Stimulated activated CD4-positive, alpha-beta T cell treated with anti-CD3 and anti-CD28 coated beads, TNF-alpha, amount 100 ng/mL, for 24 hours (primary cell): ENCODE data around the gene FBXO5.
"Not testable (repeated sequence)": the region's sequence is repeated elsewhere in the genome, so short reads cannot be mapped to it uniquely, and the experiment has no call there.

Experiments
- DNase-seq, 3 experiments: peaks; one replicate each; pipeline ENCODE4 v3.0.0-alpha.2; 2020; ENCODE audit warnings: low read depth in 3 of 3

Gene FBXO5, protein sequence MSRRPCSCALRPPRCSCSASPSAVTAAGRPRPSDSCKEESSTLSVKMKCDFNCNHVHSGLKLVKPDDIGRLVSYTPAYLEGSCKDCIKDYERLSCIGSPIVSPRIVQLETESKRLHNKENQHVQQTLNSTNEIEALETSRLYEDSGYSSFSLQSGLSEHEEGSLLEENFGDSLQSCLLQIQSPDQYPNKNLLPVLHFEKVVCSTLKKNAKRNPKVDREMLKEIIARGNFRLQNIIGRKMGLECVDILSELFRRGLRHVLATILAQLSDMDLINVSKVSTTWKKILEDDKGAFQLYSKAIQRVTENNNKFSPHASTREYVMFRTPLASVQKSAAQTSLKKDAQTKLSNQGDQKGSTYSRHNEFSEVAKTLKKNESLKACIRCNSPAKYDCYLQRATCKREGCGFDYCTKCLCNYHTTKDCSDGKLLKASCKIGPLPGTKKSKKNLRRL

GRCh38 chr6:152982904-152983636 is at the start of gene FBXO5:
FBXO5 (minus strand) TSS chr6:152983041; CDS start chr6:152982959, 82 bp downstream.
- DNase-seq = peak; percentile 93 to 96 (median 94)

GRCh38 chr6:153032255-153032882 is 49.5 kb upstream of the FBXO5 start:
- DNase-seq = no peak

GRCh38 chr6:153031335-153031955 is 48.6 kb upstream of the FBXO5 start:
- no peak for DNase-seq

DNA sequence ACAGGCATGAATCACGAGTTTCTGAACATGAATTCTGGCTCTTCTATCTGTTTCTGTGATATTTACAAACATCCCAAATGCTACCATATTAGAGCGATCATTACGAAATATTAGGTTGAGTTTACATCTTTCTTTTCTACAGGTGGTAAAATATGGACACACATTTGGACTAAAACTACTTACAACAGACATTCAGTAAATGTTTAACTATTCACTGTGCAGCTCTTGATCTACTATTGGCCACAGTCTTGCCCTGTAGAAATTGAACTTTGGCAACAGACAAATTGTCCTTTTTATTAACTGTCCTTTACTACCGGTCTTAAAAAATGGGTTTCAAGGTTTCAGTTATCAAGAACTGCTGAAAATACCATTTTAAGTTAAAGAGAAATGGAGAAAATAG is 46.1 kb upstream of the FBXO5 start:
- DNase-seq = no peak

- DNase-seq = no peak
These were observed 45.4 kb upstream of the FBXO5 start for GRCh38 chr6:153028286-153028685.

DNA sequence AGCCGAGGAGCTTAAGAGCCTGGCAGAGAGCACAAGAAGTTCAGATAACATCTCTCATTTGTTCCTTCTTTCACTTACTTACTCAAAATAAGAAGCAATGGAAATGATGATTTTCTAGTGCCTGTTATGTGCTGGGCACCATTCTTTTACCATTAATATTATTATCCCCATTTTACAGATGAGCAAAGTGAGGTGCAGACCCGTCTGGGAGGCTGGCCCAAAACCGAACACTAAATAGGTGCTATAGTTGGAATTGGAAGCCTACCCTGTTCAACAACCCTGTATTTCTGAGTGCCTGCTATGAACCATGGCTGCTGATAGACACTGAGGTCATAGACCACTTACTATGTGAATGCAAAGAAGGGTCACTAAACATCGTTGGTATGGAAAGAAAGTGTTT is 44.6 kb upstream of the FBXO5 start:
- no peak for DNase-seq

DNA sequence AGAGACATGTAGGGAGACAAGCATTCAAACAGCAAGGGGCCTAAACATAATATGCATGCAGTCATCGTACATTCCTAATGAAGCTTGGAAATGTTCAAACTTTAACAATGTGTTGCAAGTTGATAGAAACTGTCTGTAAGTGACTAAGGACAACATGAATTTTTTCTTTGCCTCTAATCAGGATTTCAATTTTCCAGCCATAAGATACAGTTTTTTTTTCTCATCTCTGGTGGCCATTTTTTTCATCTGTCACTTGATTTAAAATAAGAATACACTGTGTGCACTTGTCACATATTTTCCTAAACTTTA is 41.8 kb upstream of the FBXO5 start:
- no peak for DNase-seq

DNA sequence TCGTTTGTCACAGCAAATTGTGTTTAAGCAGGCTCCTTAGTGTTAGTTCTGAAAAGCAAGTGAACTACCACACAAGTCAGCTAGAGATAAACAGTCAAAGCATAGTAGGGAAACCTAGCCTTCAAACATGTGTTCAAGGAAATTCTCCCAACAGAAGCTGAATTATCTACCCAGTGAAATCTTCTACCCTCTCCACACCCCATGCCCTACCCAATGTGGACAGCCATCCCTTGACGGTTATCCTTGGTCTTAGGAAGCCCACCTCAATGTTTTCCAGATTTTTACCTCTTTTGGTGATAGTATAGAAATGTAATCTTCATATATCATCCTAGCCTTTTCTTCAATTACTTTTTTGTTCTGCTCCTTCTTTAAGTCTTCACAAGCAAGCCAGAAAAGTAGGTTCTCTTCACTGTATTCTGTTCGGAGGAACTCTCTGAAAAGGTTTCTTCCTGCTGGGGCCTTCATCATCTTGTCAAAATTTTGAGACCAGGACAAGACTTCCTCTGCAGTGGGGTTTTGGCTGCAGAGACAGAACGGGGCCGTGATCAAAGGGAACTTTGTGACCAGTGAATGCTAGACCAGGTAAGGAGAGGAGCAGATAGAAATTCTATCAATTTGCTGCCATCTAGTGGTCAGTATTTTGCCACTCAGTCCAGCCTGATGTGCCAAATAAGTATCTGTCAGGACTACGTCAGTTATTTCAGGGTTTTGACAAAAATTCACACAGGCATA is 41.3 kb upstream of the FBXO5 start:
- DNase-seq = peak in 1 of 3 experiments; percentile 15

GRCh38 chr6:153018355-153018754 is 35.5 kb upstream of the FBXO5 start:
- DNase-seq = no peak

DNA sequence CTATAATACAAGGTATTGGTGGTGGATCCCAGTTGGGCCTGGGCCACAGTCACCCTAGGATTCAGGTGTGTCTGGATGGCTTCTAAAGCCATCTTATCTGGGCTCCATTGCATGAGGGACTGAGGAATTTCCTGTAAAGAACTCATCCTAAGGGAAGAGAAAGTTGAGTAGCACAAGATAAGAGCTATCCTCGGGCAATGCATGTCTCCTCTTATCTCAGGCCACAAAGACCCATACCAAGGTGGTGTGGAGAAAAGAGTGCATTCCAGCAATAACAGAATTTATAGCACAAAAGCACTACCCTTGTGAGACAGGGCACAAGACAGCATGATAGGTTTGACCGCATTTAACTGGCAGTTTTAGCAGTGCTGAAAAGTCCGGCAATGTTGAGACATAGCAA is 34.0 kb upstream of the FBXO5 start:
- DNase-seq = no peak

- DNase-seq = no peak
These were observed 32.3 kb upstream of the FBXO5 start for GRCh38 chr6:153015094-153015640.

DNA sequence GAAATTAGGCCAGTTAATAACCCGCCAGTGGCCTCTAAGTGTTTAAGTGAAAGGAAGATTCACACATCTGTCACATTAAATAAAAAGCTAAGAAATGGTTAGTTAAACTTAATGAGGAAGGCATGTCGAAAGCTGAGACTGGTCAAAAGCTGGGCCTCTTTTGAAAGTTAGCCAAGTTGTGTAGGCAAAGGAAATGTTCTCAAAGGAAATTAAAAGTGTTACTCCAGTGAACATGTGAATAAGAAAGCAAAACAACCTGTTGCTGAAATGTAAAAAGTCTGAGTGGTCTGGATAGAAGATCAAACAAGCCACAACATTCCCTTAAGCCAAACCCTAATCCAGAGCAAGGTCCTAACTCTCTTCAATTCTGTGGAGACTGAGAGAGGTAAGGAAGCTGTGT is 30.6 kb upstream of the FBXO5 start:
- no peak for DNase-seq

DNA sequence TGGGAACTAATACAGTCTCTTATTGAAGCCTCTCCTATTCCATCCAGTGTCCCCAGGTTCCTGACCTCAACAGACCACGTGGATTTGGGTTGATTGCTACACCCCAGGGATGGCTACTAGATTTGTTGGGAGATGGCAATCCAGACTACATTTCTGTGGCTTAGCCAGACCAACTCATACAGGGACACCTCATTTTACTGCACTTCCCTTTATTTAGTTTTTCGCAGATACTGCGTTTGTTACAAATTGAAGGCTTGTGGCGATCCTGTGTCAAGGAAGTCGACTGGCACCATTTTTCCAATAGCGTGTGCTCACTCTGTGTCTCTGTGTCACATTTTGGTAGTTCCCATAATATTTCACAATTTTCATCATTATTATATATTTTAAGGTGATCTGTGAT is 30.0 kb upstream of the FBXO5 start:
- no peak for DNase-seq

DNA sequence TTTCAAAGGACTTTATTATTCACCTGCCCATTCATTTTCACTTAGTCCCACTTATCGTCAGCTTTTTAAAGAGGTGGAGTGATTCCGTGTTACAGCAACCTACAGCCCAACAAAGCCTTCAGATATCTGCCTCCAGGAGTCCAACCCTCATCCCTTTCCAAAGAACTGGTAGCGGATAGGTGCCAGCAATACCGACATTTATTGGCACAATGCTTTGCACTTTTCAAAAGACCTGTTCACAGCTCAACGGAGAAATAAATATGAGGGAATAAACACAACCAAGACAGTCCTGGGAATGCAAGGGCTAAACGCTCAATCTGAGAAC is 20.5 kb upstream of the FBXO5 start:
- DNase-seq = no peak

DNA sequence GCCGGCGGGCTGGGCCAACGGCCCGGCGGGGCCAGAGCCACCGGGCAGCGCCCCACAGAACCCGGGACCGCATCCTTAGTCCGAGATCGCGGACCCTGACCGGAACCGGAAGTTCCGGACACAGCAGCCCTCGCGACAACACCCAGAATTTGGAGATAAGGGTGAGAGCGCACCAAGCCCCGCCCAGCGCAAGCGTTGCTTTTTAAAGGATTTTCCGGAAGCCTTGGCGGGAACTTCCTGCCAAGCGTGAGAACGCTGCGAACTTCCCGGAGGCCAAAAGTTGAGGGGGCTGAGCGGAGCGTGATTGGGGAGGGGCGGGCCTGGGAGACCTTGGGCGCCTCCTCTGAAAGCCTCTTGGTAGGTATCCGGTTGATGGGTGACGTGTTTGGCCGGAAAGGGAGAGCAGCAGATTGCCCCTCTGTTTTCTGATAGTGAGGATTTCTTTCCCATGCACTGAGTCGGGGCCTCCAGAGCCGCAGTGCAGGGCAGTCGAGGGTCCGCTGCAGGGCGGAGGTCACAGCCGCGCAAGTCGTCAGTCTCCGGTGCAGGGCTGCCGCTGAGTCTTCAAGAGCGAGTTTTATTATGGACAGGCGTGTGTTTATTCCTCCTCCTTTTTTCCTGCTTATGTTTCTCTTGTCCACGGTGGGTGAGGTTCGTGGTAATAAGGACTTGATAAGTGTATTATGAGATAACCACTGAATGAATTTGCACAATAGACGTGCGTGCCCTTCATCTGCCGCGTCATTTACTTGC is 19.9 kb upstream of the FBXO5 start, which contains the start of gene MTRF1L:
MTRF1L (minus strand) TSS at position 97 of the 753 bp plus-strand sequence; CDS start at position 73, 24 bp downstream.
- peak; percentile 85 to 91 (median 86) for DNase-seq

DNA sequence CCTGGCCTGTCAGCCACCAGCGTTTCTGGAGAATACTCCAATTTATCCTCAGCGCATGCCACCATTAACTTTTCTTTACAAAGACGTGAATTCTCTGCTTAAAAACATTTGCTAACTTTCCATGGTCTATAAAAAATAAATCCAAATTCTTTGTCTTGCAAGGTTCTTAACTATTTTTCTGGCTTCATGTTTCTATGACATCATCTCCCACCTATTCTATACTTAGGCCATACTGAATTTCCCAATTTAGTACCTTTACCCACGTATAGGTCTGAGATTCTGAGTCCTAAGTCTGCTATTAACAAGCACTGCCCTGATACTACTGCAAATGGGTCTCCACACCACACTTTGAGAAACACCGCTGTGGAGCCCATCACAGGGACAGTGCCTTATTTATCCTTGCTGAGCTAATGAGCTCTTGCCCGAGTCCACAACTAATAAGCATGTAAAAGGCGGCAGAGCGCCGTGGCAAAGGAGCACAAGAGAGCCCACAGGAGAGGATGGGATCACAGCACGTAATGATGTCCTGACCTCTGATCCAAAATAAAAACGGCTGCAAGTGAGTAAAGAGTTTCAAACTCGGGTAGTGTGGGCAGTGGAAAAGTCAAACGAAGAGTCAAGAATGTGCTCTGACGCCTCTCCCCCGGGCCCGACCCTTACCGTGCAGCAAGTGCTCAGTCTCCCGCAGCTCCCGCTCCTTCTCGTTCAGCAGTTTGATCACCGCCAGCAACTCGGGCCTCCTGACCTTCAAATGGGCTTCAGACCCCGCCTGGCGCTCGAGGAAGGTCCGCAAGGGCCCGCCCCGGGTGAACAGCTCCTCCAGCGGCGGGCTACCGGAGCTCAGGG is 19.1 kb upstream of the FBXO5 start:
- peak in 1 of 3 experiments; percentile 11 for DNase-seq

DNA sequence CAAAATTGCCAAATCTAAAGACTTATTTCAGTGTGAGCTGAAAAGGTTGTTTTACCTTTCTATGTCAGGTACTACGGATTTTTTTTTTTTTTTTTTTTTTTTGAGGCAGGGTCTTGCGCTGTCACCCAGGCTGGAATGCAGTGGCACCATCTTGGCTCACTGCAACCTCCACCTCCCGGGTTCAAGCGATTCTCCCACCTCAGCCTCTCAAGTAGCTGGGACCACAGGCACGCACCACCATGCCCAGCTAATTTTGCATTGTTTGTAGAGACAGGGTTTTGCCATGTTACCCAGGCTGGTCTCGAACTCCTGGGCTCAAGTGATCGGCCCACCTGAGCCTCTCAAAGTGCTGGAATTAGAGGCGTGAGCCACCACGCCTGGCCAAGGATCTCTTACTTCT is 17.9 kb upstream of the FBXO5 start:
- DNase-seq = not testable (repeated sequence)

DNA sequence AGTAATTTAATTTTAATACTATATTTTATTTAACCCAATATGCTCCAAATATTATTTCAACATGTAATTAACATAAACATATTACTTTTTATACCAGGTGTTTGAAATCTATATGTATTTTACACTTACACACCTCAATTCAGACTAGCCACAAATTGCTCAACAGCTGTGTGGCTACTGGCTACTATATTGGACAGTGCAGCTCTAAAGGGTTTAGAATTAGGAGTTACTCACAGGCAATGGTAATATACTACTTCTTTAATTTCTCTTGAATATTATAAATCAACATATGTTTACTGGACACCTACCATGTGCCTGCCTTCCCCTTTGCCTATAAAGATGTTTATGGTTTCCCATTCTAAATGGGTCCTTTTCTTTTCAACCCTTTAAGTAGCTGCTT is 17.4 kb upstream of the FBXO5 start:
- no peak for DNase-seq

GRCh38 chr6:152999538-152999937 is 16.7 kb upstream of the FBXO5 start:
- DNase-seq = not testable (repeated sequence)

DNA sequence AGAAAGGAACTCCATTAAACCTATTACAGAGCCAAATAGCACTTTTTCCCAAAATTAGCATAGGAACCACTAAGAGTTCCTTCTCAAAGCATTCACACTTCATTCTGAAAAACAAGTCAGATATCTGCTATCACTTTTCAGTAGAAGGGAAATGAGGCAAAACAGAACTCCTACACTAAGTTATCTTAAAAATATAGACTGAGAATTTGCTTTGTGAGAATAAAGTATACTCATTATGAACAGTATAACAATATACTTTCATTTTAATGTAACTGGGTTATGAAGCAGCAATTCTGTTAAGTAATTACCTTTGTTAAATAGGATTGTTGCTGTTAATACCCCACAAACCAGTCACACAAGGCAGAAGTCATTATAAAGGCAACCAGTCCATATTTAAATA is 11.0 kb upstream of the FBXO5 start:
- no peak for DNase-seq
